K562 (cell line): Measurements from ENCODE around the gene LY6G6F. TPM values are rescaled to one million over a fixed set of nuclear protein-coding genes. Genes with fewer than 3 reads are reported as not detected.

Source experiments
- CUX1 ChIP-seq: fragments of 200-800 bp; sonication (Bioruptor generic); IDR thresholded peaks from 2 replicates; pipeline ENCODE4 v1.6.1; 2016; ENCODE audit warnings: missing genetic modification characterization, missing compliant biosample characterization
- FOXK2 ChIP-seq, 2 experiments: fragments of 450-650 bp; IDR thresholded peaks in 1 of 2; conservative IDR thresholded peaks in 1 of 2; 2 replicates each; pipeline ENCODE4 v1.6.1; 2016; ENCODE audit warnings: low read depth in 2 of 2, mild to moderate bottlenecking in 1 of 2
- GTF2B ChIP-seq: IDR thresholded peaks from 2 replicates; pipeline ENCODE4 v1.6.1; 2011; ENCODE audit not compliant: insufficient read length; ENCODE audit errors: extremely low read depth
- MEF2D ChIP-seq: conservative IDR thresholded peaks from 2 replicates; pipeline ENCODE4 v1.6.1; 2016; ENCODE audit warnings: low read depth, missing genetic modification characterization, missing compliant biosample characterization
- MYC ChIP-seq, 2 experiments: fragments of 250-450 bp in 1 of 2; sonication (Bioruptor Pico) in 1 of 2; IDR thresholded peaks; 2 replicates each; pipeline versions ENCODE4 v1.5.1 to v1.6.1; 2012 to 2021; ENCODE audit warnings: low read depth in 2 of 2, borderline replicate concordance in 1 of 2, improper control_type of control experiment in 1 of 2, low read length in 1 of 2, mild to moderate bottlenecking in 1 of 2, moderate library complexity in 1 of 2
- NBN ChIP-seq: fragments of 450-650 bp; IDR thresholded peaks from 2 replicates; pipeline ENCODE4 v1.6.1; 2016; ENCODE audit warnings: low read depth, mild to moderate bottlenecking
- NCOA6 ChIP-seq: fragments of 450-650 bp; IDR thresholded peaks from 2 replicates; pipeline ENCODE4 v1.6.1; 2017; ENCODE audit warnings: mild to moderate bottlenecking
- NCOR1 ChIP-seq: fragments of 450-650 bp; IDR thresholded peaks from 2 replicates; pipeline ENCODE4 v1.6.1; 2016; ENCODE audit warnings: mild to moderate bottlenecking, moderate library complexity
- NR2C2 ChIP-seq, 2 experiments: fragments of 200-800 bp in 1 of 2; sonication (Bioruptor generic) in 1 of 2; sonication (generic) in 1 of 2; formaldehyde crosslinking in 1 of 2; IDR thresholded peaks; 2 replicates each; pipeline versions ENCODE4 v1.6.1 to v1.8.0; 2016 to 2022; ENCODE audit warnings: mild to moderate bottlenecking in 1 of 2, missing compliant biosample characterization in 1 of 2, missing genetic modification characterization in 1 of 2, missing genetic modification reagents in 1 of 2
- PHF21A ChIP-seq: fragments of 450-650 bp; IDR thresholded peaks from 2 replicates; pipeline ENCODE4 v1.6.1; 2017; ENCODE audit warnings: low read depth, borderline replicate concordance
- ZMIZ1 ChIP-seq, 2 experiments: fragments of 150-350 bp in 1 of 2; IDR thresholded peaks; 2 replicates each; pipeline ENCODE4 v1.6.1; 2012 to 2016; ENCODE audit warnings: low read depth in 2 of 2, low read length in 2 of 2, mild to moderate bottlenecking in 1 of 2, moderate library complexity in 1 of 2
- ZNF444 ChIP-seq: fragments of 250-450 bp; sonication (Bioruptor Pico); IDR thresholded peaks from 2 replicates; pipeline ENCODE4 v1.4.0; 2020; ENCODE audit warnings: mild to moderate bottlenecking, moderate library complexity
- ZNF511 ChIP-seq: sonication (generic); formaldehyde crosslinking; IDR thresholded peaks from 2 replicates; pipeline ENCODE4 v1.8.0; 2022; ENCODE audit warnings: mild to moderate bottlenecking, missing genetic modification reagents
- polyA plus RNA-seq, 8 experiments: library from polyadenylated mRNA; depleted of rRNA in 4 of 8; stranded (reverse) in 5 of 8; unstranded in 3 of 8; fragments of >200 nt; fragmentation: Nextera tagmentation in 2 of 8; fragmentation: Illumina TruSeq in 1 of 8; extraction: Ambion mirVana in 2 of 8; extraction: Trizol in 1 of 8; gene quantifications; 2 replicates each; pipeline versions ENCODE4 v1.2.1 to v1.2.3, GENCODE V29; 2011 to 2014; ENCODE audit warnings: inconsistent platforms in 1 of 8, missing spikeins in 1 of 8
- total RNA-seq, 7 experiments: library from RNA; depleted of rRNA in 6 of 7; stranded (reverse); fragments of >200 nt in 6 of 7; fragmentation: Illumina TruSeq in 2 of 7; extraction: Trizol in 2 of 7; gene quantifications; 2 replicates each; pipeline versions ENCODE4 v1.2.1 to v1.2.3, GENCODE V29; 2011 to 2021; ENCODE audit warnings: low replicate concordance in 1 of 7

LY6G6F gene
- total and polyA plus RNA-seq, 9 of the 15 experiments (the other 6 are each of a cell fraction or from before 2014, with no cell fraction given): 0.14 to 0.50 (median 0.28) TPM; not detected in 2

GRCh38 chr6:31676904-31677303 lies 29.8 kb upstream of the LY6G6F start (continued):
- TF ChIP-seq ZMIZ1 (IDR thresholded peaks at IDR 0.05; ENCODE audit: low read depth in 2 of 2, low read length in 2 of 2) (no peak), PHF21A (no peak), NBN (0 out of 2 replicates have a peak, but pooled peaks have one; percentile 62), GTF2B (no peak), FOXK2 (conservative IDR thresholded peaks at IDR 0.05 in 1 of 2, IDR thresholded peaks at IDR 0.05 in 1 of 2; ENCODE audit: low read depth in 2 of 2) (no peak), NCOA6 (no peak), NCOR1 (no peak), NR2C2 (CRISPR knock-in tag; IDR thresholded peaks at IDR 0.05) (no peak), NR2C2 (tag; IDR thresholded peaks at IDR 0.05) (no peak), ZNF444 (CRISPR knock-in tag) (0 out of 2 replicates have a peak, but pooled peaks have one; percentile 31), ZNF511 (CRISPR knock-in tag) (no peak), MEF2D (tag) (no peak), CUX1 (CRISPR knock-in tag) (no peak), MYC (IDR thresholded peaks at IDR 0.05; ENCODE audit: low read depth, low read length) (0 out of 2 replicates have a peak, but pooled peaks have one; percentile 24), MYC (CRISPR knock-in tag; IDR thresholded peaks at IDR 0.05; ENCODE audit: borderline replicate concordance, low read depth) (no peak)
